ENCODE data around the gene HECTD4.

The HECTD4 gene

DNA sequence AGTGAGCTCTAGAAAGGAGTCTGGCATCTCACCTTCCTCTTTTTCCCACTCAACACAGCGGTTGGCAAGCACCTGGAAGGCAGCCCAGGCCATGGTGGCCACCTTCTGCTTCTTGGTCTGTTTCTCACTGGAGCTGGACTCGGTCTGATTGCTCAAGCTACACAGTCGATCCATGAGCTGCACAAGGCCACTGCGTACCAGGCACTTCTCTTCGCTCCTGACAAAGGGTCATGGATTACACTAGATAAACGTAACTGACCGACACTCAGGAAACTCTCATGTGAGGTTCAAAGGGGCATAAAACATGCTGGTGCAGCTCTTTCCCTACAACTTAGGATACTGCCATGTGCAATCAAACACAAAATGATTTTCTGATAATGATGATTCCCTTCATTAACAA is 143.2 kb downstream of the HECTD4 start:
- no peak overlapping the region for H3K27ac ChIP-seq (ENCODE audit: low read depth, low read length)
- H3K4me1 ChIP-seq (ENCODE audit: control insufficient read depth, low read length) = no peaks in the 10 kb centered on the region
- H4K20me1 ChIP-seq (ENCODE audit: control insufficient read depth, insufficient read depth, low read depth, low read length) = no peaks in the 10 kb centered on the region
- H3K27me3 ChIP-seq (ENCODE audit: control insufficient read depth, low read length) = no peaks in the 10 kb centered on the region
- no peaks in the 10 kb centered on the region for H3K9me3 ChIP-seq (ENCODE audit: control insufficient read depth, insufficient read depth, low read length)
- H3K4me2 ChIP-seq (ENCODE audit: low read length) = no peak overlapping the region
- H3K9me2 ChIP-seq (replicated peaks; ENCODE audit: control insufficient read depth, low read length) = no peaks in the 10 kb centered on the region
- no peaks in the 10 kb centered on the region for H3K79me2 ChIP-seq (ENCODE audit: control insufficient read depth, low read length)
- TF ChIP-seq EZH2phosphoT487 (IDR thresholded peaks at IDR 0.05; ENCODE audit: borderline replicate concordance, low read length) = no peak
- TF ChIP-seq, protein P1, sequence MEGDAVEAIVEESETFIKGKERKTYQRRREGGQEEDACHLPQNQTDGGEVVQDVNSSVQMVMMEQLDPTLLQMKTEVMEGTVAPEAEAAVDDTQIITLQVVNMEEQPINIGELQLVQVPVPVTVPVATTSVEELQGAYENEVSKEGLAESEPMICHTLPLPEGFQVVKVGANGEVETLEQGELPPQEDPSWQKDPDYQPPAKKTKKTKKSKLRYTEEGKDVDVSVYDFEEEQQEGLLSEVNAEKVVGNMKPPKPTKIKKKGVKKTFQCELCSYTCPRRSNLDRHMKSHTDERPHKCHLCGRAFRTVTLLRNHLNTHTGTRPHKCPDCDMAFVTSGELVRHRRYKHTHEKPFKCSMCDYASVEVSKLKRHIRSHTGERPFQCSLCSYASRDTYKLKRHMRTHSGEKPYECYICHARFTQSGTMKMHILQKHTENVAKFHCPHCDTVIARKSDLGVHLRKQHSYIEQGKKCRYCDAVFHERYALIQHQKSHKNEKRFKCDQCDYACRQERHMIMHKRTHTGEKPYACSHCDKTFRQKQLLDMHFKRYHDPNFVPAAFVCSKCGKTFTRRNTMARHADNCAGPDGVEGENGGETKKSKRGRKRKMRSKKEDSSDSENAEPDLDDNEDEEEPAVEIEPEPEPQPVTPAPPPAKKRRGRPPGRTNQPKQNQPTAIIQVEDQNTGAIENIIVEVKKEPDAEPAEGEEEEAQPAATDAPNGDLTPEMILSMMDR (IDR thresholded peaks at IDR 0.05; ENCODE audit: low read depth, low read length, poor library complexity, severe bottlenecking) = no peak
- peaks cover 59% of the 10 kb centered on the region for H3K36me3 ChIP-seq (ENCODE audit: control insufficient read depth, low read length)
- no peak overlapping the region for H3K4me3 ChIP-seq (ENCODE audit: low read length)
- H3F3A ChIP-seq (ENCODE audit: control insufficient read depth, insufficient read depth) = no peaks in the 10 kb centered on the region

DNA sequence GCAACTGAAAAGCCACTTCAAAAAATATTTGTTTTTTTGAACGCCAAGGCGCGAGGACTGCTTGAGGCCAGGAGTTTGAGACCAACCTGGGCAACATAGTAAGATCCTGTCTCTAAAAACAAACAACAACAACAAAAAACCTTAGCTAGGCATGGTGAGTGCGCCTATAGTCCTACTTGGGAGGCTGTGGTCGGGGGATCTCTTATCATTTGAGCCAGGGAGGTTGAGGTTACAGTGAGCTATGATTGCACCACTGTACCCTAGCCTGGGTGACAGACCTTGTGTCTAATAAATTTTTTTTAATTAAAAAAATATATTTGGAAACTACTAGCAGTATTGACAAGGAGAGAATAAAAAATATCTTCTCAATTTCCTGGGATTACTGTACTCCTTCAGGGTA is 143.8 kb downstream of the HECTD4 start:
- H3F3A ChIP-seq (ENCODE audit: control insufficient read depth, insufficient read depth) = no peaks in the 10 kb centered on the region
- H3K4me3 ChIP-seq (ENCODE audit: low read length) = no peak overlapping the region
- no peak overlapping the region for H3K27ac ChIP-seq (ENCODE audit: low read depth, low read length)
- H3K4me1 ChIP-seq (ENCODE audit: control insufficient read depth, low read length) = no peaks in the 10 kb centered on the region
- no peaks in the 10 kb centered on the region for H4K20me1 ChIP-seq (ENCODE audit: control insufficient read depth, insufficient read depth, low read depth, low read length)
- H3K36me3 ChIP-seq (ENCODE audit: control insufficient read depth, low read length) = peaks cover 57% of the 10 kb centered on the region
- no peaks in the 10 kb centered on the region for H3K27me3 ChIP-seq (ENCODE audit: control insufficient read depth, low read length)
- TF ChIP-seq EZH2phosphoT487 (IDR thresholded peaks at IDR 0.05; ENCODE audit: borderline replicate concordance, low read length) = no peak
- TF ChIP-seq, protein P1 (IDR thresholded peaks at IDR 0.05; ENCODE audit: low read depth, low read length, poor library complexity, severe bottlenecking) = no peak
- no peaks in the 10 kb centered on the region for H3K79me2 ChIP-seq (ENCODE audit: control insufficient read depth, low read length)
- no peaks in the 10 kb centered on the region for H3K9me2 ChIP-seq (replicated peaks; ENCODE audit: control insufficient read depth, low read length)
- no peaks in the 10 kb centered on the region for H3K9me3 ChIP-seq (ENCODE audit: control insufficient read depth, insufficient read depth, low read length)
- H3K4me2 ChIP-seq (ENCODE audit: low read length) = no peak overlapping the region

DNA sequence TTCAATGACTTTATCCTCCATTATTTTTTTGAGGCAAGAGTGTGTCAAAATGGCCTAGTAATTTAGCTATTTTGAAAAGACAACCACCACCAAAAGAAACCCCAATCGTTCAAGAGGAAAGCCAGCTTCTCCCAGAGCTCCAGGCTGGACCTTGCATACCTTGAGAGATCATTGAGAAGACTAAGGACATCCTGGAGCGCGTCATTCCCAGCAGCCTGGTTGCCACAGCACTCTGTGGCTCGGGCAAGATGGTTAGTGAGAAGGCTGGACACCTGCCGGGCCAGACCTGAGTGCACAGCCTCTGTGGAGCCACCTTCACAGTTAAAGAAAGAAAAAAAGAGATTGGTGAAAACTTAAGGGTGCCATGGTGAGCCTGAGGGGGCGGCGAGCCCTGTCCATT is 145.4 kb downstream of the HECTD4 start:
- no peaks in the 10 kb centered on the region for H3K9me2 ChIP-seq (replicated peaks; ENCODE audit: control insufficient read depth, low read length)
- no peaks in the 10 kb centered on the region for H3F3A ChIP-seq (ENCODE audit: control insufficient read depth, insufficient read depth)
- no peak overlapping the region for H3K4me3 ChIP-seq (ENCODE audit: low read length)
- H4K20me1 ChIP-seq (ENCODE audit: control insufficient read depth, insufficient read depth, low read depth, low read length) = no peaks in the 10 kb centered on the region
- H3K4me1 ChIP-seq (ENCODE audit: control insufficient read depth, low read length) = no peaks in the 10 kb centered on the region
- TF ChIP-seq, protein P1 (IDR thresholded peaks at IDR 0.05; ENCODE audit: low read depth, low read length, poor library complexity, severe bottlenecking) = no peak
- no peak for TF ChIP-seq EZH2phosphoT487 (IDR thresholded peaks at IDR 0.05; ENCODE audit: borderline replicate concordance, low read length)
- no peaks in the 10 kb centered on the region for H3K79me2 ChIP-seq (ENCODE audit: control insufficient read depth, low read length)
- H3K36me3 ChIP-seq (ENCODE audit: control insufficient read depth, low read length) = peaks cover 56% of the 10 kb centered on the region
- H3K4me2 ChIP-seq (ENCODE audit: low read length) = no peak overlapping the region
- no peaks in the 10 kb centered on the region for H3K9me3 ChIP-seq (ENCODE audit: control insufficient read depth, insufficient read depth, low read length)
- H3K27me3 ChIP-seq (ENCODE audit: control insufficient read depth, low read length) = no peaks in the 10 kb centered on the region
- H3K27ac ChIP-seq (ENCODE audit: low read depth, low read length) = no peak overlapping the region

DNA sequence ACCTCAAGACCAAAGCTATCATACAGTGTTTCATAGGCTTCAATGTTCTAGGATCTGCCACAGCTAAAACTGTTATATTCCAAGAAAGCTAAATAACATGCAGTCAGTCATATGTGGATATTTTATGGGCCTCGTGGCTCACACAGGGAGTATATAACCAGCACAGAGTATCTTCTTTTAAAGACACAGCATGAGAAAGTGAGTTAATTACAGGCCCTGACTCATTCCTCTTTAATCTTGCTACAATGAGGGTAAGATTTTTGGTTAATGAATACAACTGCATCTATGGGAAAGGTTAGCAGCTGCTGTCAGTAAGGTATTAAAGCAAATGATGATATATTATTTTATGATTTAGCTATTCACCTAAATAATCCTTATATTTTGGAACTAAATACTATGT is 145.8 kb downstream of the HECTD4 start:
- Histone ChIP-seq H3K9me3 (ENCODE audit: control insufficient read depth, insufficient read depth, low read length) (no peaks in the 10 kb centered on the region), H3F3A (ENCODE audit: control insufficient read depth, insufficient read depth) (no peaks in the 10 kb centered on the region), H3K4me1 (ENCODE audit: control insufficient read depth, low read length) (no peaks in the 10 kb centered on the region), H3K36me3 (ENCODE audit: control insufficient read depth, low read length) (peaks cover 57% of the 10 kb centered on the region), H4K20me1 (ENCODE audit: control insufficient read depth, insufficient read depth, low read depth, low read length) (no peaks in the 10 kb centered on the region), H3K27ac (ENCODE audit: low read depth, low read length) (no peak overlapping the region), H3K4me3 (ENCODE audit: low read length) (no peak overlapping the region), H3K4me2 (ENCODE audit: low read length) (no peak overlapping the region), H3K27me3 (ENCODE audit: control insufficient read depth, low read length) (no peaks in the 10 kb centered on the region), H3K79me2 (ENCODE audit: control insufficient read depth, low read length) (no peaks in the 10 kb centered on the region), H3K9me2 (replicated peaks; ENCODE audit: control insufficient read depth, low read length) (no peaks in the 10 kb centered on the region)
- TF ChIP-seq, protein P1 (IDR thresholded peaks at IDR 0.05; ENCODE audit: low read depth, low read length, poor library complexity, severe bottlenecking) = no peak
- TF ChIP-seq EZH2phosphoT487 (IDR thresholded peaks at IDR 0.05; ENCODE audit: borderline replicate concordance, low read length) = no peak
